Liver (tissue), 3 donors: Measurements from ENCODE around the gene CYP2C8.

Source experiments
- CTCF ChIP-seq: fragments of 150-350 bp; IDR thresholded peaks from 2 replicates; pipeline ENCODE4 v1.5.1; 2017; ENCODE audit warnings: improper control_type of control experiment, low read depth, low read length; ENCODE audit not compliant: missing input control
- GABPA ChIP-seq, 2 donors: IDR thresholded peaks in 1 of 2; conservative IDR thresholded peaks in 1 of 2; 2 replicates each; pipeline ENCODE4 v1.6.1; 2016; ENCODE audit warnings: antibody characterized with exemption in 2 of 2, mild to moderate bottlenecking in 1 of 2, moderate library complexity in 1 of 2
- REST ChIP-seq: IDR thresholded peaks from 2 replicates; pipeline ENCODE4 v1.6.1; 2016; ENCODE audit warnings: antibody characterized with exemption, mild to moderate bottlenecking
- RXRA ChIP-seq, 2 donors: IDR thresholded peaks; 2 replicates each; pipeline ENCODE4 v1.6.1; 2017 to 2018; ENCODE audit warnings: antibody characterized with exemption in 2 of 2, mild to moderate bottlenecking in 1 of 2
- SP1 ChIP-seq: IDR thresholded peaks from 2 replicates; pipeline ENCODE4 v1.6.1; 2018; ENCODE audit warnings: antibody characterized with exemption, mild to moderate bottlenecking
- YY1 ChIP-seq: IDR thresholded peaks from 2 replicates; pipeline ENCODE4 v1.6.1; 2016; ENCODE audit warnings: antibody characterized with exemption, mild to moderate bottlenecking
- donor health status: healthy.
- donor health status: healthy.

GRCh38 chr10:95056744-95057363 lies 12.4 kb downstream of the CYP2C8 start:
- no peak for TF ChIP-seq YY1
- TF ChIP-seq CTCF, result no peak
- no peak for TF ChIP-seq GABPA (IDR thresholded peaks at IDR 0.05 in 1 of 2, conservative IDR thresholded peaks at IDR 0.05 in 1 of 2)
- no peak for TF ChIP-seq REST
- TF ChIP-seq SP1, result no peak
- no peak for TF ChIP-seq RXRA (IDR thresholded peaks at IDR 0.05)
